NCI-H1092 treated with DMSO at 0.1 percent for 48 hours (cell line): ENCODE data around the gene B3GALT2.

Source experiments
- DNase-seq: peaks from one replicate; lab custom pipeline; 2025; lab: John Stamatoyannopoulos, UW

B3GALT2 gene

GRCh38 chr1:193181985-193182384 lies 4.4 kb downstream of the B3GALT2 start:
- no peak for DNase-seq

- no peak for DNase-seq
Measured at GRCh38 chr1:193181536-193181935, 4.9 kb downstream of the B3GALT2 start.

DNA sequence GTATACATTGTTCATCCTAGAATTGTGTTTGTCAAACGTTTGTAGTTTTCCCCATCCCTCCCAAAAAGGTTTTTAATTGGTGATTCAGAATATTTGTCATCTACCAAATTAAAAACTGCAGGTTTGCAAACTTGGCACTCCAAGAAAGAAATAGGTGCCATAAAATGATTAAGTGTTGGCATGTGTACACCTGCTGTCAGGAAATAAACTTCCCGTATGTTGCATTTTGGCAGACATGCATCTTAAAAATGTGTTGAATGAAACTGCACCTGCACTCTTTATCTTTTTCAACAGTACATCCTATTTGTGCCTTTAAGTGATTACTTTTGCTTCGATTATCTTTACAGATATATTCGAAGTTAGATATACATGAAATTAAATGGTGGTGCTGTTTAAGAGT lies 7.3 kb downstream of the B3GALT2 start:
- DNase-seq, result no peak

GRCh38 chr1:193176788-193177187 lies 9.6 kb downstream of the B3GALT2 start:
- no peak for DNase-seq

DNA sequence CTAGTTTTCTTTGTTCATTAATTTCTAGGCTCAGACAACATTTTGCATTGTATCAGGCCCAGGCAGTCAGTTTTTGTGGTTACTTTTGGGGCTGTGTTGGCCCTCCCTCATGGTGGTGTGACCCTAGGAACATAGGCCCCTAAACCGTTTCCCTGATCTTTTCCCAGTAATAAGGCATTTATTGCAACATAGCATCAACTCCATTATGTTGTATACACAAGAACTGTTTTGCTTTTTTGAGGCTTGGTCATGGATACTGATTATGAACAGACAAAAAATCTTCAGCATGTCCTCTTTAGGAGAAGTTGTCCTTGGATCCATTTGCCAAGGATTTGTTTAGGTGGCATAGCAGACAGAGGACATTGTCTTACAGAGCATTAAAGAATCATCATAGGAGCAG lies 10.3 kb downstream of the B3GALT2 start:
- no peak for DNase-seq

- no peak for DNase-seq
Measured at GRCh38 chr1:193157360-193157759, 29.1 kb downstream of the B3GALT2 start.

- no peak for DNase-seq
Measured at GRCh38 chr1:193156822-193157142, 29.6 kb downstream of the B3GALT2 start.

DNA sequence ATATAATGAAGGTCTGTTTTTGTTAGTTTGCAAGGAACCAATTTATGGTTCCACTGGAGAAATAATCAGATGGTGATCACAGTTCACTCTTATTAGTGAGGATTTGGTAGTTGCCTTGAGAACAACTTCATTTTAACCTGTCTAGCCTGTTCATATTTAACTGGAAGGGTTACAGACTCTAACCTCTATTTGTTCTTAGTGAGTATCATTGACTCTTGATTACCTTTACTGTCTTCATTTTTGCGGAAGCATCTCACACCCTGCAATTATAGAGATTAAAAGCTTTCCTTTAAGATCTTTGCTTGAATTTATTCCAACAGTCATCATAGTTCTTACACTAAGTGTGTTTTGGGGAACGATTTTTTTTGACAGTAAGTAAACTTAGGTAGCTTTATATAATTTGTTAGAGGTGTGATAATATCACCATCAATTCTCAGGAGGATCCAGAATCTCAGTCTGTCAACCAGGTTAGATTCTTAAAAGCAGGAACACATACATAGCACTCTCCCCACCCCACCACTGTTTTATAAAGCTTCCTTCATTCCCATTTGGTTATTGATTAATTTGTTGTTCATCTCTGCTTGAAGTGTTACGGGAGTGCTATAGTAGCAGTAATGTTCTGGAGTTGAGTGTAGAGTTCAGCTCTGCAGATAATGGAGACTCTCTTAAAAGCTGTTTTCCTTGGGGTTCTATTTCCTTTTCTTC lies 30.1 kb downstream of the B3GALT2 start:
- no peak for DNase-seq

DNA sequence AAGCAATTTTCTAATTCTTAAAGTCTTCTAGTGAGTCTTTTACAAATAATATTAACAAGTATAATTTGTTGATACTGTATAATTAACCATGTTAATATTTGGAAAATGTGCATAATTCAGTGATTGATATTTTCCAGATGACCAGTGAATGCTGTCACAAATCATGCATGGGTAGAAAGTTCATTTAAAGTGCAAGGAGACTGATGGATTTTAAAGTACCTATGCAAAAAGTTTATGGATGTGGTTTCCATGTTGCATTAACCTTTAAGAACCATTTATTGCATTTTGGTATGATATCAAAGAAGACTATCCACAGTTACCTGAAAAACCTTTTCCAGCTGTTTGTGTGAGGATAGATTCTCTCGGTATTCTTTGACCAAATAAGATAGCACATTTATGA lies 41.4 kb downstream of the B3GALT2 start:
- no peak for DNase-seq

DNA sequence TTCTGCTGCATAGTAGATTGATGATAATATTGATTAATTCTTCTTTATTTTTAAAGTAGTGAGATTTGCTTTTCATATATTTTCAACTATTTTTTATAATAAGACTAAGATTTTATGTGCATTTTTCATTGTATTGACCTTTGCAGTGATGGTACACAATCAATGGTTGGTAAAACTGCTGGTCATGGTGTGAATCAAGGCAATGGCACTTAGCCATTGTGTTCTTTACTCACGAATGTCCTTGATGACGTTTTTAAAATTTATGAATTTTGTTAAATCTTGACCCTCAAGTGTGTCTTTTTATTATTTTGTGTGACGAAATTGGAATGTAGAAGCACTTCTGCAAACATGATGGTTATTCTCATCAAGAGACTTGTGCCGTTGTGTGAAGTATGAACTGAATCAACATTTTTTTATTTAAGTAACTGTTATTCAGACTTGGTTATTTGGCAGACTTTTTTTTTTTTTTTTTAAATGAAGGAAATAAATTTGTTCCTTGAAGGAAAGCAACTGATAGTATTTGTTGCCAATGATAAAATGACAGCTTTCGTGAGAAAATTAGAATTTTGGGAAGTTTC lies 42.0 kb downstream of the B3GALT2 start:
- DNase-seq, result no peak

DNA sequence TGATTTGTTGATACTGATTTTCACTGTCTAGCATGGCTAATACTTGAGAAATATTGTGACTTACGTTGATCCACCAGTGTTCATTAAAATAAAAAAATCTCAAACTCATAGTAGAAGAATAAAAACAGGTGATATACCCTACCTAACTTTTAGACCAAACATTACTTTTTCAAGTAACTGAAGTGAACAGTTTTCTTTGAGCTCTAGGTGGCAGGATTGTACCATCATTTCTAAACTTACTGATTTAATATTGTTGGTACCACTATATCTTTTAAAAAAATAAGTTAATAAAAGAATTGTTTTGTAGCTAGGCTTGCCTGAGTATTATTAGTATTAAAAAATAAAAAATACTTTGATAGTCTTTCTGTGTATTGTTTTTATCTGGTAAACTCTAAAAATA lies 43.1 kb downstream of the B3GALT2 start:
- no peak for DNase-seq

DNA sequence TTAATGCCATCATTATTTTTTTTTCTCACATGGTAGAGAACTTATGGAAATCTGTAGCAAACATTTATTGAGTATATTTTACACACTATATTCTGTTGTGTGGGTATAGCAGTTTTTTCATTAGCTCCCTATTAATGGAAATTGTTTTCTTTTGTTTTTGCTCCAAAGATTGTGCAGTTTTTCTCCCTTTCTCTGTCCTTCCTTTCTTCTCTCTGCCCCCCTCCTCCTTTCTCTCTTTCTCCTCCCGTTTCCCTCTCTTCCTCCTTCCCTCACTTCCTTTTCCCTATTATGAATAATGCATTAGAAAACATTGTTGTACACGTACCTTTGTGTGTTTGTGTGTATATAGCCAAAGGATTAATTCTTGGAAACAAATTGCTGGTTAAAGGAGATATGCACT lies 44.0 kb downstream of the B3GALT2 start:
- no peak for DNase-seq

- no peak for DNase-seq
Measured at GRCh38 chr1:193141804-193142203, 44.6 kb downstream of the B3GALT2 start.

GRCh38 chr1:193140254-193140653 lies 46.2 kb downstream of the B3GALT2 start:
- no peak for DNase-seq

DNA sequence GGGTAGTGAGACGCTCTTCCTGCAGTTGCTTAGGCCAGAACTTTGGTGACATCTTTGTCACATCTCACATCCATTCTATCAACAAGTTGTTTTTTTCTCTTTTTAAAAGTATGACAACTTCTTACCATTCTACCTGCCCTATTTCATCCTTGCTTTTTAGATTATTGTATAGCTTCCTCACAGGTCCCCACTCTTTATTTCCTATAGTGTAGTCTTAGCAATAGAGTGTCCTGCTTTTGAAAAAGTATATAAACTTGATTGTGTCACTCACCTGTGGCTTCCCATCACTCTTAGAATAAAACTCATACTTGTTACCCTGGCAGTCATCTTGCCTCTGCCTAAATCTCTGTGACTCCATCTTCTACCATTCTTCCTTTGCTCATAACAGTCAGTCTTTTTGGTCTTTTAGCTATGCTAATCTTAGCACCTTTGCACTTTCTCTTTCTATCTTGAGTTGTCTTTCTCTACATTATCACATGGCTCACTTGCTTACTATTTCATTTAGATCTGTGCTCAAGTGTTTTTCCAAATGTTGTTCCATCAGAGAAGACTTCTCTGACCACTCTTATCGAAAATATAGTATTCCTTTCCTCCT lies 55.0 kb downstream of the B3GALT2 start:
- no peak for DNase-seq
